OCI-LY3 (cell line): ENCODE results near the gene LSM4.

Experiments
- H2AFZ ChIP-seq: fragments of 200-600, 300-600 bp; shearing (Covaris generic); 2 replicates; pipeline ENCODE4 v1.6.0; 2014; ENCODE audit warnings: antibody characterized with exemption, low read depth, low read length
- H3K27ac ChIP-seq: fragments of 200-600, 300-600 bp; sonication (generic); 2 replicates; pipeline ENCODE4 v1.5.1; 2014; ENCODE audit warnings: mild to moderate bottlenecking, low read length, moderate library complexity, mixed read lengths
- H3K27me3 ChIP-seq: fragments of 200-600, 300-600 bp; sonication (generic); 2 replicates; pipeline ENCODE4 v1.6.1; 2014; ENCODE audit warnings: low read depth, low read length, mixed read lengths
- H3K36me3 ChIP-seq: fragments of 200-600, 300-600 bp; sonication (generic); replicated peaks from 2 replicates; pipeline ENCODE3; 2014; ENCODE audit warnings: low read depth, low read length, mixed read lengths
- H3K4me1 ChIP-seq: fragments of 300-600, 200-600 bp; sonication (generic); 2 replicates; pipeline ENCODE4 v1.6.1; 2014; ENCODE audit warnings: low read length, mixed read lengths
- H3K4me2 ChIP-seq: fragments of 200-600, 300-600 bp; sonication (generic); 2 replicates; pipeline ENCODE4 v1.6.1; 2014; ENCODE audit warnings: low read length, mixed read lengths
- H3K4me3 ChIP-seq: fragments of 300-600, 200-600 bp; sonication (generic); 2 replicates; pipeline ENCODE4 v1.5.1; 2014; ENCODE audit warnings: antibody characterized with exemption, mild to moderate bottlenecking, low read length, moderate library complexity
- H3K79me2 ChIP-seq: fragments of 300-600, 200-600 bp; shearing (Covaris generic); 2 replicates; pipeline ENCODE4 v1.6.1; 2014; ENCODE audit warnings: mild to moderate bottlenecking, low read length, mixed read lengths
- H3K9ac ChIP-seq: fragments of 300-600, 200-600 bp; shearing (Covaris generic); 2 replicates; pipeline ENCODE4 v1.6.0; 2014; ENCODE audit warnings: mild to moderate bottlenecking, low read length, moderate library complexity
- H3K9me3 ChIP-seq: fragments of 200-600, 300-600 bp; shearing (Covaris generic); 2 replicates; pipeline ENCODE4 v1.6.1; 2014; ENCODE audit warnings: low read length, mixed read lengths; ENCODE audit not compliant: insufficient read depth
- H4K20me1 ChIP-seq: fragments of 200-600, 300-600 bp; sonication (generic); 2 replicates; pipeline ENCODE4 v1.6.1; 2016; ENCODE audit warnings: low read length, mixed read lengths; ENCODE audit not compliant: insufficient read depth
- EZH2phosphoT487 ChIP-seq: fragments of 200-600 bp; shearing (Covaris generic); IDR thresholded peaks from 2 replicates; pipeline ENCODE4 v1.6.1; 2018; ENCODE audit warnings: antibody characterized with exemption, mixed run types, low read depth
- TF ChIP-seq, protein P1 (sequence below): fragments of 200-600, 300-600 bp; sonication (generic); IDR thresholded peaks from 2 replicates; pipeline ENCODE4 v1.5.1; 2014; ENCODE audit warnings: antibody characterized with exemption, low read length, low read depth

Gene LSM4

DNA sequence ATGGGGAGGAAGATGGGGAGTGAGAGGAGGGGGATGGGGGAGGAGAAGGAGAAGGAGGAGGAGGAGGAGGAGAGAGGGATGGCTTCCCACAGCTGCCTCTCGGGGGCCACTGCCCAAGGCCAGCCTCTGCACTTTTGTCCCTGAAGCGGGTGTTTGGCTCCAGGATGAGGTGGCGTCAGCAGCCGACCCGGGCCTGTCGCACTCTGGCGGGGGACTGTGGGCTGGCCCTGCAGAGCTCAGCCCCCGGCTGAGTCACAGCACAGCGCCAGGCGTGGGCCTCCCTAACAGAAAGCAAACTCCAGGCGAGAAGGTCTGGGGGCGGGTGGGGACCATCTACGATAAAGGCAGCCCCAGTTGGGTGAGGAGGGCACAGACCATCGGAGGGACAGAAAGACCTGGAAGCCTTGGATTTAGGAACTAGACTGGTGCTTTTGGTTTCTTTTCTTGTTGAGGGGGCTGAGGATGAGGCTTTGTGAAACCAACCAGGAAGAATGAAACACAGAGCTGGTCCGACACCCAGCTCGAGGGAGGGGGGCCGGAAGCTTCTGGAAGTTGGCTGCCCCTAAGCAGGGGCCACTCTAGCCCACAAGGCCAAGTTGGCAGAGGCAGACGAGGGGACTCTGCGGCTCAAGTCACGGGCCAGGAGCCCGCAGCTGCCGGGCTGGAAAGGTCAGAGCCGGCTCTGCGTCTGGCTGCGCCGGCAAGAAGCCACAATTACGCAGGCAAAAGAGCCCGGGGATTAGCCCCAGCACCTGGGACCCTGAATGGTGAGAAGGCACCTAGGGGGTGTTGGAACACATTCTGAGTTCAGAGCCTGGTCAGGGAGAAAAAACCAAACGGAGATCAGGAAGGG lies 18.2 kb downstream of the LSM4 start:
- peaks cover 17% of the 10 kb centered on the region for H3K36me3 ChIP-seq
- peak overlapping the region; percentile 73 for H3K4me3 ChIP-seq
- no peaks in the 10 kb centered on the region for H3K79me2 ChIP-seq
- H3K27me3 ChIP-seq = no peaks in the 10 kb centered on the region
- no peaks in the 10 kb centered on the region for H3K9me3 ChIP-seq
- H3K9ac ChIP-seq = peak overlapping the region; percentile 72
- peak overlapping the region; percentile 83 for H3K4me2 ChIP-seq
- TF ChIP-seq, protein P1, sequence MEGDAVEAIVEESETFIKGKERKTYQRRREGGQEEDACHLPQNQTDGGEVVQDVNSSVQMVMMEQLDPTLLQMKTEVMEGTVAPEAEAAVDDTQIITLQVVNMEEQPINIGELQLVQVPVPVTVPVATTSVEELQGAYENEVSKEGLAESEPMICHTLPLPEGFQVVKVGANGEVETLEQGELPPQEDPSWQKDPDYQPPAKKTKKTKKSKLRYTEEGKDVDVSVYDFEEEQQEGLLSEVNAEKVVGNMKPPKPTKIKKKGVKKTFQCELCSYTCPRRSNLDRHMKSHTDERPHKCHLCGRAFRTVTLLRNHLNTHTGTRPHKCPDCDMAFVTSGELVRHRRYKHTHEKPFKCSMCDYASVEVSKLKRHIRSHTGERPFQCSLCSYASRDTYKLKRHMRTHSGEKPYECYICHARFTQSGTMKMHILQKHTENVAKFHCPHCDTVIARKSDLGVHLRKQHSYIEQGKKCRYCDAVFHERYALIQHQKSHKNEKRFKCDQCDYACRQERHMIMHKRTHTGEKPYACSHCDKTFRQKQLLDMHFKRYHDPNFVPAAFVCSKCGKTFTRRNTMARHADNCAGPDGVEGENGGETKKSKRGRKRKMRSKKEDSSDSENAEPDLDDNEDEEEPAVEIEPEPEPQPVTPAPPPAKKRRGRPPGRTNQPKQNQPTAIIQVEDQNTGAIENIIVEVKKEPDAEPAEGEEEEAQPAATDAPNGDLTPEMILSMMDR = no peak
- TF ChIP-seq EZH2phosphoT487 = no peak
- peak overlapping the region; percentile 4; the same call in 1 of the 2 replicates for H2AFZ ChIP-seq
- peaks cover 52% of the 10 kb centered on the region for H3K4me1 ChIP-seq
- H4K20me1 ChIP-seq = no peaks in the 10 kb centered on the region
- peak overlapping the region; percentile 82 for H3K27ac ChIP-seq

DNA sequence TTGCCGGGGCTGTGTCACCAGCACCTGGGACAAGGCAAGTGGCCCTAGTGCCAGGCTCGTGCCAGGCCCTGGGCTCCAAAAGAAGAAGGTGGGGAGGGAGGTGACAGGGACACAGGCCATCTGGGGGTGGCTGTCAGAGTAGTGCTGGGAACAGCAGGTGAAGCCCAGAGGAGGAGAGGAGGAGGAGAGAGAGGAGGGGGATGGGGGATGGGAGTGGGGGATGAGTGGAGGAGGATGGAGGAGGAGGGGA lies 18.7 kb downstream of the LSM4 start:
- H3K79me2 ChIP-seq = no peaks in the 10 kb centered on the region
- H3K9ac ChIP-seq = peak overlapping the region; percentile 72
- H3K36me3 ChIP-seq = peaks cover 17% of the 10 kb centered on the region
- H2AFZ ChIP-seq = no peak overlapping the region
- H3K9me3 ChIP-seq = no peaks in the 10 kb centered on the region
- no peaks in the 10 kb centered on the region for H3K27me3 ChIP-seq
- H3K4me2 ChIP-seq = peak overlapping the region; percentile 83
- peak overlapping the region; percentile 73 for H3K4me3 ChIP-seq
- TF ChIP-seq EZH2phosphoT487 = no peak
- TF ChIP-seq, protein P1 = no peak
- peaks cover 52% of the 10 kb centered on the region for H3K4me1 ChIP-seq
- peak overlapping the region; percentile 82 for H3K27ac ChIP-seq
- H4K20me1 ChIP-seq = no peaks in the 10 kb centered on the region

DNA sequence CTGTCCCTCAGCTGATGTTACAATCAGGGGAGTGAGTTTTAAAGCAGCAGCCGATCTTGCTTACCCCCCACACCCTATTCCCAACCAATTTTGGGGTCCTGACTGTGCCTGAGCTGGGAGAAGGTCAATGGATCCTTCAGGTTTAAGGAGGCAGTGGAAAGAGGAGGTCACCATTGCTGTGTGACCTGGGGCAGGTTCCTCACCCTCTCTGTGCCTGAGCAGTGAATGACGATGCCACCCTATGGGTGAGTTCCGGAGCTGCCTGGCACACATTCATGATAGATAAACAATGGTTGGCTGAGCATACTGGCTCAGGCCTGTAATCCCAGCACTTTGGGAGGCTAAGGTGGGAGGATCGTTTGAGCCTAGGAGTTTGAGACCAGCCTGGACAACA lies 21.2 kb downstream of the LSM4 start:
- H3K4me3 ChIP-seq = no peak overlapping the region
- H3K79me2 ChIP-seq = no peaks in the 10 kb centered on the region
- peaks cover 37% of the 10 kb centered on the region for H3K4me1 ChIP-seq
- TF ChIP-seq, protein P1 = no peak
- TF ChIP-seq EZH2phosphoT487 = no peak
- H2AFZ ChIP-seq = no peak overlapping the region
- H3K4me2 ChIP-seq = no peak overlapping the region
- peaks cover 4% of the 10 kb centered on the region for H3K36me3 ChIP-seq
- H3K27me3 ChIP-seq = no peaks in the 10 kb centered on the region
- no peak overlapping the region for H3K9ac ChIP-seq
- H4K20me1 ChIP-seq = no peaks in the 10 kb centered on the region
- no peak overlapping the region for H3K27ac ChIP-seq
- H3K9me3 ChIP-seq = no peaks in the 10 kb centered on the region

DNA sequence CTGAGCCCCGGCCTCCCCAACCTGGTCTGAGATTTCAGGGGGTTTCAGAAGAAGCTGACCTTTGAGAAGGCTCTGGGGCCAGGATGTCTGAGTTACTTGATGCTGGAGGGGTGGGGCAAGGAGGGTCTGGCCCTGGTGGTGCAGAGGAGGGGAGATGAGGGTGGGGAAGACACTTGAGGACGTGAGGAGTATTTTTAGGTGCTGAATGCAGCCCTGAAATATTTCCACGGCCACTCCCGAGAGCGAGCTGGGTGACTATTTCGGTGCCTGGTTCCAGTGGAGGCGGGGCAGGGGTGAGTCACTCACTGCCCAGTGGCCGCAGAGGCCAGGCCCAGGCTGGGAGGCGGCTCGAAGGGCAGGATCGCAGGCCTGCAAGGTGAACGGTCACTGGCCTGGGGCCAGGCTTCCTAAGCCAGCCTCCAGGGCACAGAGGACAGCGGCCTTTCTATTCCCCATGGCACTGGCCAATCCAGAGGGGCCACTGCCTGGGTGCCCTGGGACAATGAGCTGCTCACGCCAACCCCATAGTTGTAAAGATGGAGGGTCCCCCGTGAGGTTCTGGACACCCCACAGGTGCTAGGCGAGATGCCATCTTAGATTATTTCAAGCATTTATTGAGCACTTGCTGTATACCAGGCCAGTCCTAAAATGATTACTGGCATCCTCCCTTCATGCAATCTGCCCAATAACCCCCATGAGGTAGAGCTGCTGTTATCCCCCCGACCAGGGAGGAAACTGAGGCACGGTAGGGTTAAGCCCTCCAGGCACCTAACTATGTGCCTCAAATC lies 21.8 kb downstream of the LSM4 start:
- no peaks in the 10 kb centered on the region for H3K9me3 ChIP-seq
- no peak overlapping the region for H3K9ac ChIP-seq
- no peak overlapping the region for H3K4me2 ChIP-seq
- H3K36me3 ChIP-seq = peaks cover 2% of the 10 kb centered on the region
- H2AFZ ChIP-seq = no peak overlapping the region
- TF ChIP-seq EZH2phosphoT487 = no peak
- TF ChIP-seq, protein P1 = no peak
- H3K79me2 ChIP-seq = no peaks in the 10 kb centered on the region
- H4K20me1 ChIP-seq = no peaks in the 10 kb centered on the region
- H3K4me3 ChIP-seq = no peak overlapping the region
- H3K27ac ChIP-seq = no peak overlapping the region
- no peaks in the 10 kb centered on the region for H3K27me3 ChIP-seq
- H3K4me1 ChIP-seq = peaks cover 31% of the 10 kb centered on the region
